CD4-positive, alpha-beta T cell (primary cell): ENCODE results near the gene LIN54. TPM values are rescaled to one million over a fixed set of nuclear protein-coding genes. Genes with fewer than 3 reads are reported as not detected.

Experiments used
- ATAC-seq: fragments of 200-7000 bp; cut with Tn5 transposase; one replicate; pipeline ENCODE4 v1.10.0; 2022; ENCODE audit warnings: mild to moderate bottlenecking; ENCODE audit not compliant: poor library complexity
- CTCF ChIA-PET: fragments of 350-600 bp; sonication (Branson Sonifier 250); formaldehyde crosslinking; loops from one replicate; lab custom pipeline; 2021; ENCODE audit warnings: antibody characterized with exemption, inconsistent platforms; lab: Charles Lee
- POLR2A ChIA-PET: fragments of 350-600 bp; sonication (Branson Sonifier 250); formaldehyde crosslinking; loops from one replicate; lab custom pipeline; 2021; ENCODE audit warnings: antibody characterized with exemption, inconsistent platforms; lab: Charles Lee
- DNase-seq, 14 experiments: peaks; one replicate each; pipeline ENCODE4 v3.0.0-alpha.2; 2013 to 2020; ENCODE audit warnings: mixed read lengths in 2 of 14
- H3K27ac ChIP-seq, 2 donors: one replicate each; pipeline versions ENCODE4 v1.5.1 to v1.7.0; 2013; ENCODE audit warnings: low read length in 2 of 2, low read depth in 1 of 2, mild to moderate bottlenecking in 1 of 2
- H3K27me3 ChIP-seq, 2 experiments: 1 replicate in 1 of 2; 2 replicates in 1 of 2; pipeline versions ENCODE4 v1.6.1 to v1.7.0; 2013; ENCODE audit warnings: low read length in 2 of 2, control low read depth in 1 of 2, mild to moderate bottlenecking in 1 of 2, moderate library complexity in 1 of 2; ENCODE audit not compliant: insufficient read depth in 2 of 2, control insufficient read depth in 1 of 2
- H3K36me3 ChIP-seq: one replicate; pipeline ENCODE4 v1.6.1; 2013; ENCODE audit warnings: low read length, control low read depth; ENCODE audit not compliant: insufficient read depth
- H3K4me1 ChIP-seq: one replicate; pipeline ENCODE4 v1.6.1; 2013; ENCODE audit warnings: low read length, control low read depth; ENCODE audit not compliant: insufficient read depth
- H3K4me3 ChIP-seq: one replicate; pipeline ENCODE4 v1.5.1; 2013; ENCODE audit warnings: mild to moderate bottlenecking, low read length, moderate library complexity
- H3K9me3 ChIP-seq, 2 experiments: 1 replicate in 1 of 2; 2 replicates in 1 of 2; pipeline versions ENCODE4 v1.6.1 to v1.7.0; 2013; ENCODE audit warnings: low read length in 2 of 2, mild to moderate bottlenecking in 2 of 2, control low read depth in 1 of 2, moderate library complexity in 1 of 2; ENCODE audit not compliant: control insufficient read depth in 1 of 2, insufficient read depth in 1 of 2
- H3K27ac Mint-ChIP-seq: one replicate; pipeline ENCODE4 v1.8.0; 2020; ENCODE audit warnings: mixed read lengths
- H3K27me3 Mint-ChIP-seq: one replicate; pipeline ENCODE4 v1.8.0; 2021; ENCODE audit warnings: mixed read lengths
- H3K36me3 Mint-ChIP-seq: one replicate; pipeline ENCODE4 v1.8.0; 2021; ENCODE audit warnings: low read depth, mixed read lengths
- H3K4me1 Mint-ChIP-seq: one replicate; pipeline ENCODE4 v1.8.0; 2021; ENCODE audit warnings: low read depth, mixed read lengths
- H3K4me3 Mint-ChIP-seq: one replicate; pipeline ENCODE4 v1.8.0; 2020; ENCODE audit warnings: mild to moderate bottlenecking, mixed read lengths
- H3K9me3 Mint-ChIP-seq: one replicate; pipeline ENCODE4 v1.8.0; 2020; ENCODE audit warnings: mixed read lengths
- CTCF ChIP-seq: fragments of 200-600 bp; IDR thresholded peaks from one replicate; pipeline ENCODE4 v1.8.0; 2022; ENCODE audit warnings: antibody characterized with exemption, mild to moderate bottlenecking
- intact Hi-C, 2 experiments: fragments of 100-400 bp; cut with DNase I in 1 of 2; cut with micrococcal nuclease in 1 of 2; formaldehyde crosslinking; loops; one replicate each; pipeline versions ENCODE4 v1.15.1 to v1.9.0; 2023 to 2025; cut with DNase I, micrococcal nuclease
- total RNA-seq, 174 experiments: library from RNA in 2 of 174; stranded (reverse) in 2 of 174; gene quantifications; one replicate each; pipeline ENCODE4 v1.2.3 and lab custom pipeline; 2021 to 2026

The LIN54 gene
- total RNA-seq, 2 experiments from 2014 or later = 11.0 to 12.1 TPM

- peaks cover 13% of the 10 kb centered on the region for H3K36me3 ChIP-seq
- Mint-ChIP-seq H3K4me1 (peaks cover 13% of the 10 kb centered on the region), H3K36me3 (peaks cover 21% of the 10 kb centered on the region), H3K27me3 (no peaks in the 10 kb centered on the region), H3K9me3 (no peaks in the 10 kb centered on the region), H3K4me3 (no peak within 1 kb of the TSS), H3K27ac (no peak within 1 kb of the TSS)
- intact Hi-C loops = loop anchor here (1.0 to 5.0 kb wide), 8 partner anchors 9 to 557 kb away; partner anchors contain the start of genes COQ2 (in 2 of the 2), SEC31A (in 2 of the 2), COPS4 (in 1 of the 2) and ENOPH1 (in 1 of the 2)
- H3K27me3 ChIP-seq = no peaks in the 10 kb centered on the region
- TF ChIP-seq CTCF = no peak
- H3K4me1 ChIP-seq = peaks cover 11% of the 10 kb centered on the region
- peak within 1 kb of the TSS; percentile 72 for H3K4me3 ChIP-seq
- no peaks in the 10 kb centered on the region for H3K9me3 ChIP-seq
- CTCF ChIA-PET = interaction anchor here (0.9 to 2.7 kb wide), 5 partner anchors 9 to 471 kb away, joined by 3 to 8 read pairs (median 3); partner anchors contain the start of gene COPS4
- peak within 1 kb of the TSS; percentile 94 to 99 for H3K27ac ChIP-seq
- ATAC-seq (peak; percentile 86), DNase-seq (peak; percentile 94 to 100 (median 96))
- POLR2A ChIA-PET = interaction anchor here (0.6 to 3.3 kb wide), 22 partner anchors 10 to 555 kb away, joined by 3 to 55 read pairs (median 6); partner anchors contain the start of genes COPS4, COQ2, HELQ and HNRNPDL
Observed at GRCh38 chr4:82900411-82901182, 110.0 kb downstream of the LIN54 start, which contains the start of gene THAP9. TSS of gene THAP9 (plus strand) at chr4:82900735. CDS start at chr4:82900803, 68 bp downstream.

GRCh38 chr4:82900066-82900410 is 110.6 kb downstream of the LIN54 start:
- no peak overlapping the region for H3K4me3 Mint-ChIP-seq
- no peak for TF ChIP-seq CTCF
- ATAC-seq = peak; percentile 1

GRCh38 chr4:82899374-82900065 is 111.1 kb downstream of the LIN54 start:
- peaks cover 11% of the 10 kb centered on the region for H3K4me1 Mint-ChIP-seq
- CTCF ChIA-PET = interaction anchor here (0.8 to 2.7 kb wide), 4 partner anchors 11 to 136 kb away, joined by 3 to 8 read pairs (median 4); partner anchors contain the start of gene COPS4
- peak overlapping the region; percentile 94 to 99 for H3K27ac ChIP-seq

More at GRCh38 chr4:82900066-82900410, 110.6 kb downstream of the LIN54 start:
- H3K27me3 Mint-ChIP-seq = no peaks in the 10 kb centered on the region
- Histone ChIP-seq H3K4me3 (peak overlapping the region; percentile 72), H3K9me3 (no peaks in the 10 kb centered on the region), H3K36me3 (peaks cover 14% of the 10 kb centered on the region), H3K27ac (peak overlapping the region; percentile 94 to 99), H3K4me1 (peaks cover 11% of the 10 kb centered on the region), H3K27me3 (no peaks in the 10 kb centered on the region)
- peaks cover 8% of the 10 kb centered on the region for H3K4me1 Mint-ChIP-seq
- POLR2A ChIA-PET = interaction anchor here (0.5 to 3.3 kb wide), 22 partner anchors 9 to 555 kb away, joined by 3 to 55 read pairs (median 6); partner anchors contain the start of genes COPS4, COQ2, HELQ and HNRNPDL
- peak in 2 of 14 experiments; percentile 6 to 52 for DNase-seq
- CTCF ChIA-PET = interaction anchor here (0.9 to 2.7 kb wide), 5 partner anchors 8 to 471 kb away, joined by 3 to 8 read pairs (median 3); partner anchors contain the start of gene COPS4
- H3K27ac Mint-ChIP-seq = no peak overlapping the region
- H3K9me3 Mint-ChIP-seq = no peaks in the 10 kb centered on the region
- peaks cover 21% of the 10 kb centered on the region for H3K36me3 Mint-ChIP-seq
- intact Hi-C loops = loop anchor here (1.0 to 5.0 kb wide), 8 partner anchors 9 to 557 kb away; partner anchors contain the start of genes COQ2 (in 2 of the 2), SEC31A (in 2 of the 2), COPS4 (in 1 of the 2) and ENOPH1 (in 1 of the 2)

More at GRCh38 chr4:82899374-82900065, 111.1 kb downstream of the LIN54 start:
- H3K27me3 ChIP-seq = no peaks in the 10 kb centered on the region
- ATAC-seq (no peak), DNase-seq (peak in 1 of 14 experiments; percentile 3)
- no peaks in the 10 kb centered on the region for H3K9me3 ChIP-seq
- TF ChIP-seq CTCF = no peak
- peak overlapping the region; percentile 72 for H3K4me3 ChIP-seq
- Mint-ChIP-seq H3K27me3 (no peaks in the 10 kb centered on the region), H3K4me3 (no peak overlapping the region), H3K36me3 (peaks cover 26% of the 10 kb centered on the region), H3K27ac (no peak overlapping the region), H3K9me3 (no peaks in the 10 kb centered on the region)
- peaks cover 19% of the 10 kb centered on the region for H3K36me3 ChIP-seq
- POLR2A ChIA-PET = interaction anchor here (0.5 to 3.3 kb wide), 16 partner anchors 9 to 470 kb away, joined by 3 to 55 read pairs (median 8); partner anchors contain the start of genes COPS4, COQ2, HNRNPDL and LIN54
- H3K4me1 ChIP-seq = peaks cover 11% of the 10 kb centered on the region
- intact Hi-C loops = loop anchor here (1.0 to 10.0 kb wide), 11 partner anchors 8 to 615 kb away; partner anchors contain the start of genes COQ2 (in 2 of the 2), LIN54 (in 2 of the 2), SEC31A (in 2 of the 2) and COPS4 (in 1 of the 2)
